GM12892 (cell line): ENCODE data around the gene ALOX15B.
"Not testable (repeated sequence)": the region's sequence is repeated elsewhere in the genome, so short reads cannot be mapped to it uniquely, and the experiment has no call there.

Experiments used
- DNase-seq: peaks from one replicate; pipeline ENCODE4 v3.0.0; 2011; ENCODE audit not compliant: insufficient read length
- FAIRE-seq: peaks from 2 replicates; lab custom pipeline; 2011; peaks lifted over from hg19 to GRCh38; lab: Jason Lieb, UNC
- POLR2A ChIP-seq: IDR thresholded peaks from 2 replicates; pipeline ENCODE4 v1.6.1; 2011; ENCODE audit warnings: low read depth, low read length, control low read depth
- POLR2AphosphoS5 ChIP-seq: IDR thresholded peaks from 2 replicates; pipeline ENCODE4 v1.6.1; 2011; ENCODE audit warnings: low read depth, low read length, control low read depth
- TAF1 ChIP-seq: IDR thresholded peaks from 2 replicates; pipeline ENCODE4 v1.6.1; 2011; ENCODE audit warnings: low read depth, mild to moderate bottlenecking, control low read depth, low read length, borderline replicate concordance

ALOX15B gene

DNA sequence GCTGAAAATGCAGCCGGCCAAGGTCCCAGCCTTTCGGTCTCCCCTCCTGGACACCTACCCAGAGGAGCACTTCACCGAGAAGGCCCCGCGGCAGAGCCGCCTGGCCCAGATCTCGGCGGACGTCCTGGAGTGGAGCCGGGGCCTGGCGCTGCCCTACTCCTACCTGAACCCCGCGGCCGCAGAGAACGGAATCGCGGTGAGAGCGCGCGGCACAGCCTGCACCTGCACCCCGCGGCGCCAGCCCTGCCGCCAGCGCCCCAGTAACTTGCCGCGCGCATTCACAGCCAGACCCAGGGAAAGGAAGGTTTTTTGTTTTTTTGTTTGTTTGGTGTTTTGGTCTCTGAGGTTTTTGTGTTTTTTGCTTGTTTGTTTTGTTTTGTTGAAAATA, 33.5 kb downstream of the ALOX15B start:
- FAIRE-seq (no peak), DNase-seq (no peak)
- TF ChIP-seq POLR2A = no peak
- no peak for TF ChIP-seq POLR2AphosphoS5
- TF ChIP-seq TAF1 = no peak

DNA sequence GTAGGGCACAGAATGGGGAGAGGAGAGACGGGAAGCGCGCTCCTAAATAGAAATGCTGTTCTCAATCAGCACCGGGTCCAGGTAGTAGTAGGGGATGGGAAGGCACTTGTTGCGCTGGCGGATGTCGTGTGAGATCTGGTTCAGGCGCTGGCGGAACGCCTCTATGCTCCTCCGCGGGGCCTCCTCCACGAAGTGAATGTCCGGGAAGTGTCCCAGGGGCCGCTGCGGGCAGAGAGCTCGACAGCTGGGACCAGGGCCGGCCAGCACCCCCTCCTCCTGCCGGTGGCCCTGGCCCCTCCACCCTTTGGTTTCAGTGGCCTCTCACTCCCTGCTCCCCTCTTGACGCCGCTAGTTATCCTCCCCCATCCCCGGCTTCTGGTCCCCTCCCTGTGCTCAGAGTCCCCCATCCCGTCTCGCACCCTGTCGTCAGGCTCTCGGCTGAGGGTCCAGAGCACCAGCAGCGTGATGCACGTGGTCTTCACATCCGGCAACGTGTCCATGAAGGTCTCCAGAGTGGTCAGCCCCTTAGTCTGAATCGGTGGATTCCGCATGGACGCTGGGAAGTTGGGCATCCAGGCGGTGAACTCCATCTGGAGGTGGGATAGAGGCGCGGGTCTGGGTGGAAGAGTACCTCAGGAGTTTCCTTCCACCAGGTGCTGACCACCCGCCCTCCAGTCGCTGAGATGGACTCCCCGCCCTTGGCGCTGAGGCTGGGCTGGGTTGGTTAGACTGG, 34.0 kb downstream of the ALOX15B start:
- no peak for TF ChIP-seq POLR2A
- TF ChIP-seq POLR2AphosphoS5 = no peak
- TF ChIP-seq TAF1 = no peak
- DNase-seq (no peak), FAIRE-seq (no peak)

DNA sequence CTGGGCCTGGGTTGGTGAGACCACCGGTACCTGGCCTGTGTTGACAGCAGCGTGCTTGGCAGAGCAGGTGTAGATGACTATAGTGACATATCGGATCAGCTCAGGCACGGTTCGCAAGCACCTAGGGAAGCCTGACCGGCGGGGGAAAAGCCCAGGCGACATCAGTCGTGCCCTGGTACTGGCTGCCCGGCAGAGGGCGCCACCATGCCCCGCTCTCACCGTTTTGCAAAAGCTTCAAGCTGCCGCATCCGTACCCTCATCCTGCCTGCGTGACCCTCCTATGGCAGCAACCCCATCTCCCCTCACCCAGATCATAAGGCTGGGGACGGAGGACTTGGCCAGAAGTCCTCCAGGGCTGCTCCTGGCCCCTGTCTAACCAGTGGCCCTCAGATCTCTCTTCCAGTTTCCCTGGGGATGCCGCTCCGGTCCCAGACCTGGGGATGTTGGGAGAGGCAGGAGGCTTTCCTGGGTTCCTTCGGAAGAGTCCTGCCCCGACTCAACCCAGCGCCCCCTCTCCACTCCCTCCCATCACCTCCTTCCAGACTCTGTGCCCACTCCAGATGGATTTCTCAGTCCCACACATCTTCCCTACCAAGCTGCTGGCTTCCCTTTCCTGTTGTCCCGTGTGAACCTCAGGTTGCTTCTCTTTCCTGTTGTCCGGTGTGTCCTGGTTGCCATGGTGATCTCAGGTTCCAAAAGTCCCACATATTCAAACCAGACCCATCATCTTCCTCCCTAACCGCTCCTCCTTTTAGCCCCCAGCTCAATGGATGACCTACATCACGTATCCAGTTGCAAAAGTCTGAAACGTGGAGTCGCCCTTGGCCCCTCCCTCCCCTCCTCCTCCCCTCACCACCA, 35.0 kb downstream of the ALOX15B start:
- no peak for TF ChIP-seq POLR2A
- no peak for TF ChIP-seq POLR2AphosphoS5
- no peak for TF ChIP-seq TAF1
- DNase-seq (peak; percentile 87), FAIRE-seq (peak; percentile 92)

DNA sequence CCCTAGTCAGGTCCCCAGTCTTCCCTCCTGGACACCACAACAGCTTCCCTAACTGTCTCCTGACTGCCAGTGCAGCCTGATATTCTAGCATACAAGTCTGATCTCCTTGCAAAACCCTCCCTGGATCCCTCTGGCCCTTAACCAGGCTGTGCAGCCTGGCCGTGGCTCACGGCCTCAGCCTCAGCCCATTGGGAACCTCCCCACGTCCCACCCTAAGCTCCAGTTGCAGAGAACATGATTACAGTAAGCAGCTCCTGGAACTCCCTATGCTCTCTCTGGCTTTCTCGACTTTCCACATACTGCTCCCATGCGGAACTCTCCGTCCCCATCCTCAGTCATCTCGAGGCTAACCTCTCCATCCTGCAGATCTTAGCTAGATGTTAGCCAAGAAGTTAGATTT, 35.7 kb downstream of the ALOX15B start:
- no peak for DNase-seq
- TF ChIP-seq POLR2AphosphoS5 (no peak), TAF1 (no peak), POLR2A (no peak)
- no peak for FAIRE-seq

DNA sequence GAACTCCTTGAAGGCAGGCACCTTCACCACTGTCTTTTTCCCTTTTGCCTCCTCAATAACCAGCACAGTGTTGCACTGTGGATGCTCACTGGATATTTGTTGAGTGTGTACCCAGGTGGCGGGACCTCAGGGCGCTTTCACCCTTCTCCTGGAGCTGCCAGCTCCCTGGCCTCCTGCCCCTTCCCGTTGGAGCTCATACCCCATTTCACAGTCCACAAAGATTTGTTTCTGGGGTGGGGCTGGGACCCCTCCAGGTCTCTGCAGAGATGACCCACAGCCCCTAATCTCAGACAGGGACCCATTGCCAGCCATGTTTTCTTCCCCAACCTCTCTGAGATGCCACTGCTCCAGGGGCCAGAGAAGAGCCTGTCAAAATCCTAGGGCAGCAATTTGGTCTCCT, 36.2 kb downstream of the ALOX15B start:
- FAIRE-seq = no peak
- no peak for DNase-seq
- no peak for TF ChIP-seq TAF1

DNA sequence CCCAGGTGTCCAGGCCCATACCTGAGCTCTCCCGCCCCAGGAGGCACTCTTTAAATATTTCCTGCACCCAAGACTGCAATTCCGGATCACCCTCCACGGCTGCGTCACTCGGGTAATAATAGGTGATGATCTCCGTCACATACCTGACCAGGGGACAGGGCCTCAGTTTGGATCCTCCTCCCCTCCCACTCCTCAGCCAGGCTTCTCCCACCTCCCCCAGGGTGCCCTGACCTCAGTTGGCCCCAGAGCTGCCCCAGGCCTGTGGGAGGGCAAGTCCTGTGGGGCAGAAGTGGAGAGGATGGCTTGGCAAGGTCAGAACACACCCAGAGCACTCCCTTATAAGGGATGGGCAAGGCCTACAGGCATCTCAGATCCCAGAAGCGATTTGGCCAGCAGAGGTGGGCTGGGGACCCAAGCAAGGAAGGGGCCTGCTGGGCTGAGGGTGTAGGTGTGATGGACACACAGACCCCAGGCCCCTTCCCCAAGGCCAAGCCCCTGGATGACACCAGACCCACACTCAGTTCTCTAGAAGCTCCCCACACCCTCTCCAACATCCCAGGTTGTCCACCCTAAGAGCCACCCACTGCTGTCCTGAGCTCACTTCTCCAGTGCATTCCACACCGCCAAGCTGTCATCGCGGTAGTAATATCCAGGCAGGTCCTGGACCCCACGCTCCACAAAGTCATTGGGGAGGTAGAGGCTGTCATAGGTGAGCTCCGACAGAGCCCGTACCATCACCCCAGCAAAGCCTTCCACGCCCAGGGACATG, 36.9 kb downstream of the ALOX15B start:
- FAIRE-seq (no peak), DNase-seq (no peak)
- TF ChIP-seq POLR2A (no peak), POLR2AphosphoS5 (no peak), TAF1 (no peak)

DNA sequence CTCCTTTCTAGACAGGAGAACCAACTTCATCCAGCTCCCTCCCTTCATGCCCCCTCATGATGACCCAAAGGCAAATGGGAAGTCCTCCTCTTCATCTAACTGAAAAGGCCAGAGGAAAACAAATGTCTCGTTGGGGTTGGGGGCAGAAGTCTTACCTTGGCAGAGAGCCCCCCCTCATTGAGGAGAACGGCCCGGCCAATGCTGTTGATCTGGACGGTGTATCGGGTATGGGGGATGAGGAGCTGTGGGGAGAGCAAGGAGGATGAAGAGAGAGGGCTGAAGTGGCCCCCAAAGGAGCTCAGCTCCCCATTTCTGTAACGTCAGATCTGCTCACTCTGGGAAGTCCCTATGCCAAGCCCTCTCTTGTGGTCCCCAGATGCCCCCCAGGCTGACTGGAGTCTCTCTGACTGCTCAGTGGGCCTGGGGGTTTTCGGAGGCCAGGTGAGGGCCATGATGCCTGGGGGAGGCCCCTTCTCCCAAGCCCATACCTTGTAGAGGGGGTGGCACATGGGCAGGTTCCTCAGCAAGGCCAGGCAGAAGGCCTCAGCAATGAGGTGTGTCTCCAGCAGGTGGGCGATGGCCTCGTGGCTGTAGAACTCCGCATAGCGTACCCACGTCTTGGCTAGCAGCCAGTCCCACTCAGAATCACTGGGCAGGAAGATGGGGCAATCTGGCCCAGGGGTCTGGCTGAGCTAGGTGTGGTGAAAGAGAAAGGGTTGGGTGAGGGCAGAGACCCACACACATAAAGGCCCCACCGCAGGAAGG, 37.8 kb downstream of the ALOX15B start:
- DNase-seq (peak; percentile 6), FAIRE-seq (no peak)
- TF ChIP-seq TAF1 (no peak), POLR2AphosphoS5 (no peak), POLR2A (no peak)

DNA sequence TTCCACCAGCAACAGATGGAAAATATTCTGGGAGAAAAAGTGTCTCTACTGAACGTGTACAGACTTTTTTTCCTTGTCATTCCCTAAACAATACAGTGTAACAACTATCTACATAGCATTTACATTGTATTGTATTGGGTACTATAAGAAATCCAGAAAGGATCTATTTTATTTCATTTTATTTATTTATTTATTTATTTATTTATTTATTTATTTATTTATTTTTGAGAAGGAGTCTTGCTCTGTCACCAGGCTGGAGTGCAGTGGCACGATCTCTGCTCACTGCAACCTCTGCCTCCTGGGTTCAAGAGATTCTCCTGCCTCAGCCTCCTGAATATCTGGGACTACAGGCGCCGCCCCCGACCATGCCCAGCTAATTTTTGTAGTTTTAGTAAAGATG, 39.1 kb downstream of the ALOX15B start:
- DNase-seq, FAIRE-seq: not testable (repeated sequence)

DNA sequence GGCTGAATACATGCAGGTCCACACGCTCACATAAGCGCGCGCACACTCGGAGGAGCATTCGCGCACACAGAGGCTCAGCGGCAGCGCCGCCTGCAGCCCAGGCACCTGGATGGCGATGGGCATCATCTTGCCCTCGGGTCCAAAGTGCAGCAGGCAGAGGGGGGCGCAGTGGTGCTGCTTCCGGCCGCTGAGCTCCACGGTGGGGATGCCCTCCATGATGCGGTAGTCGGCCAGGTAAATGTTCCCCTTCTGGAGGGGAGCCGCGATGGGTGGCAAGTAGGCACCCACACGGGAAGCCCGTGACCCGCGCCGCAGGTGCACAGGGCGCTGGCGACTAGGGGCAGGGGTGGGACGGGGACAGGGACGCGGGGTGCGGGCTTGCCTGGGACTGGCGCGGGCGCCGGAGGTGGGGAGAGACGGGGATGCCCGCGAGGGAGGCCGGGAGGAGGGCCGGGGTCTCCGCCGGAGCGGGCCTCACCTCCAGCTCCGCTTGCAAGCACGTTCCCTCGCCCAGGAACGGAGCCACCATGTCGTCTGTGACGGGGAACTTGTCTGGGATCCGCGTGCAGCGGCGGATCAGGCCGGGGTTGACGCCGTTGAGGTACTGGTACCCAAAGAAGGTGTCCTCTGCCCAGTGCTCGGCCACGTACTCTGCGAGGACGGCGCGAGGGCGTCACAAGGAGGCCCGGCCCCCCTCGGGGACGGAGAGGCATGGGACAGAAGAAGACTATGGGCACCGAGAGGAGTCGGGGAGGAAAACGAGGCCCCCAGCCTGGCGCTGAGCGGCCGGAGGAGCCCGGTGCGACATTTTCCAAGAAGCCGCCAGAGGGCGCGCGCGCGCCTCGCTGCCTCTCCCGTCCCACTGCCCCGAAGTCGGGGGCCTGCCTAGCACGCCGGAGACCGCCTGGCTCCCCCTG, 40.7 kb downstream of the ALOX15B start:
- peak; percentile 94 for DNase-seq
- TF ChIP-seq POLR2AphosphoS5 = no peak
- peak; percentile 96 for FAIRE-seq

DNA sequence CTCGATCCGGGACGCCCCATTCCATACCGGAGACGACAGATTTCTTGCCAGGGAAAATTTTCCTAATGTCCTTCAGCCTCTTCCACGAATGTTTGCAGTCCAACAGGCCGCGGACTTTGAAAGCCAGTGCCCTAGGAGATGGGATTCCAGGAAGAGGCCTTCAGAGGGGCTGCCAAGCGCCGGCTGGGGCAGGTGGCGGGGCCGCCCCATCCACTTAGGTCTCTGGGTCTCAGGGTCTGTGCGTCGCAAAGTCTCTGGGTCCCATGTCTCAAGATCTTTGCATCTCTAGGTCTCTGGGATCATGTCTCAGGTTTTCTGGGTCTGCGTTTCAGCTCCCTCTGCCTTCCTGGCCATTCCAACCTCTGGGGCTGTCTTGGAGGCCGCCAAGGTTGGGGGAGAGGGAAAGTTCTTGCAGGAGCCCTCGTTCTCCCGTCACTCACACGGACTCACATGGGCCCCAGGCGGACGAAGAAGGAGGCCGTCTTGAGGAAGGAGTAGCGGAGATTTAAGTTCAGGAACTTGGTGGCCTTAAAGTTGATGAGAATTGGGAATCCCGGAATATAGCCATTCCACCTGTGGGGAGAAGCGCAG, 41.4 kb downstream of the ALOX15B start:
- TF ChIP-seq TAF1 (no peak), POLR2A (no peak), POLR2AphosphoS5 (no peak)
- no peak for FAIRE-seq
- no peak for DNase-seq
